Tongue (tissue), 2 donors: ENCODE measurements around the gene SGCD. TPM values are rescaled to one million over a fixed set of nuclear protein-coding genes. Genes with fewer than 3 reads are reported as not detected.

Experiments used
- DNase-seq: peaks from one replicate; pipeline ENCODE4 v3.0.0-alpha.2; 2015
- total RNA-seq: library from RNA; depleted of rRNA; stranded (reverse); fragments of >200 nt; gene quantifications from one replicate; pipeline ENCODE4 v1.2.3, GENCODE V29; 2014

Gene SGCD
- 169 TPM for total RNA-seq

DNA sequence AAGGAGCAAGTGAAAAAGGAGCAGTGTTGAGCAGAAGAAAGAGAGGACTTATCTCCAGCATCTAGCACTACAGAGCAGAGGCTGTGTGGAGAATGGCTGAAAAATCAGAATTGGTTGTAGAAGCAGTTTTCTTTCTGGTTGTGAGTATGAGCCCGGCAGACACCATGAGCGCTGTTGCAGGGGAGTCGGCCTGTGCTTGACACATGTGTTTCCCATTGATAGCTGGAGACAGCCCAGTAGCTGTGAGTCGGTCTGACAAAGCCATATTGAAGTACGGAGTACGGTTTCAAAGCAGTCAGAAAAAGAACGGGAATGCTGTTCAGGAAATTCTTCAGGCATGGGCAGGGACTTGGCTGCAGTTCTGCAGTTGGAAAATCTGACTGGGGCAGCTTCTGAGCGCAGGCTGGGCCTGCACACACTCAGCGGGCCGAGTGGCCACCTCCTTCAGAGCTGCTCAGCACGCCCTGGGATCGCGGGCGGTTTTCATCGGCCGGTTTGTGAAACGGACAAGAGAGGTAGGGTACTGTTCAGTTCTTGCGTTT lies at the start of gene SGCD:
Gene SGCD, plus strand, starts transcription at position 447 of the 542 bp plus-strand sequence.
- DNase-seq, result peak; percentile 95

DNA sequence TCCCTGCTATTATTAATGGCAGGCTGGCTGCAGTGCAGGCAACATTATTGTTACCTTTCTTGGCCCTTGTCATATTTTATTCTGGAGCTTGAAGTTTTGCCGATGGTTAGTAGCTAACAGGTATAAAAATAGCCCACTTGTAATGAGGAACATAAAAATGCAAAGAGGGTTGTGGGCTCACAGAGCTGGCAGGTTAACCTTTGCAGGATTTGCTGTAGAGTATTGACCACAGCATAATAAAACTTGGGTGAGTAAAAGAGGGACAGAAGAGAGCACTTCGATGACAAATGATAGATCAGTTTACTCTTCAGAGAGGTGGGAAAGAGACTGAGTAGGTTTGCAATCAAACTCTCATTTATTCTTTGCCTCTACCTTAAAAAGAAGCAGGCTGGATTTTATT lies 49.7 kb upstream of the SGCD start:
- DNase-seq, result no peak

DNA sequence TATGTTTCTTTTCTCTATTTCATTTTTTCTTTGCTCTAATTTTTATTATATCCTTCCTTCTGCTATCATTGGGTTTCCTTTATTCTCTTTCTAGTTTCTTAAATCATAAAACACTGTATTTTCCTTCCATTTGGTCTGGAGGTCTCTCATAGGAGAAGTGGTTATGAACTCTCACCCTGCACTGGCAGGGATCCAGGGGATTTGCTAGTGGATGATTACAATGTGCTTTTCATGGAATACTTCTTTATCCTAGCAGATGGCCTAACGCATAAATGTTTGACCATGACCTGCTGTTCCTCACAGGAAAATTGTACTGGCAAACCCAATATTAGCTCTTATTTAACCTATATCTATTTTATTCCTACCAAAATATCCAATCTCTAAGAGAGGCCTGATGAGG lies 31.5 kb upstream of the SGCD start:
- DNase-seq, result peak; percentile 54

DNA sequence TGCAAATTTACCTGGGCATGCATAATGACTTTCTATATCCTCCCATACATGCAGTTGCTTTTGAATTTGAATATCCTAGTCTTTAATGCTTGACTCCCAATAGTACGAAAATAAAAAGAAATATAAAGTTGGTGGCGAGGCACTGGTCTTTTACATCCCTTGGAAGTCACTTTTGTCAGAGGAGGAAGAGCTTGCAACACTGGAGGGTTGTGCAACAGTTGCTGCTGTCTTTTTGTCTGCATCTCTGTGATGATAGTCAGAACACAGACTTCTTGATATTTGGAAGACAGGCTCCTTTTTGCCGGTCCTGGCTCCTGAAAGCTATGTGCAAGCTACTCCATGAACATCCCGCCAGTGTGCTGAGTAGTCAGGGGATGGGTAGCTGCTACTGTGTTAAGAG lies 16.8 kb upstream of the SGCD start:
- DNase-seq, result no peak

DNA sequence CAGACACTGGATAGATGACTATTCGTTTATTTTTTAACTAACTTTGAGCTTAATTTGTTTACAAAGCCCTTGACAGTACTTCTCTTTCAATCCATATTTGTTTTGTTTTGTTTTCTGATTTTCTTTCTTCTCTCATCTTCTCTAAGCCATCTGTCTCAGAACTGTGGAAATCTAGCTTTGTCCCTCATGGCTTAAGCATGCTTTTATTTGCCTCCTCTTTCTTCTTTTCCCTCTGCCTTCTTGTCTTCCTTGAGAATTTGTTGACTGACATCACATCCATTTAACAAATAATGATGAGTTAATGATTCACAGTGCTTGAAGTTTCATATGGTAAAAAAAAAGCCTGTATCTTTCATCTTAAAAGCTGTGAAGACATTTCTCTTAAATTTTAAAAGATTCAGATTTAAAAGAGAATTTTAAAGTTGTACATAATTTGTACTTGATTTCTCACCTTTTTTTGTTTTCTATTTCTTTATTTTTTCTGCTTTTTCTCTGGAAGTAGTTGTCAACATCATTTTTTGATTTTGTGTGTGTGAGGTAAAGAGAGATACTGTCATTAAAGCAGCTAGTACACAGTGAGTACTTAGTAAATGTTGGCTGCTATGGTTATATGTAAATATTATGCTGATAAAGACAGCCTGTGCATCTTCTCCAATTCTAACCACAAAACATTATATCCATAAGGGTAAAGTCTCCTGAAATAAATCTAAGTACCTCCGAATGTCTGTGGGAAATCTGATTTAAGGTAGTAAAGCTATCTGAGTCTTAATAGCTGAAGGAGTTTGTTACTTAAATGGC lies 13.9 kb upstream of the SGCD start:
- DNase-seq, result no peak

DNA sequence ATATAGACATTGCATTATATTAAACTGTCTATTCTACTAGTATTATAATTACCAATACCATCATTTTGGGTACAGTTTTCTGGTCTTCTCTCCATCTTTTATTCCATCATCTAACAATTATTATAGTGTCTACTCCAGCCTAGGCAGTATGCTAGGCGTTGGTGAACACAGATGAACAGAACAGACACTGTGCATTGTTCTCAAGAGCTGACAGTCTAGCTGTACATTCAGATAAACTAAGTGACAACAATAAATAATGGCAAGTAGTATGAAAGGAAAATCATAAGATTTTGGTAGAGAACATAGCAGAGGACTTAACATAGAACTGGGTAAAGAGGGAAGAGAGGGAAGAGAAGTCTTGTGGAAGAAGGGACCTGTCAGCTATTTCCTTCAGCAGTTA lies 12.5 kb upstream of the SGCD start:
- DNase-seq, result no peak

DNA sequence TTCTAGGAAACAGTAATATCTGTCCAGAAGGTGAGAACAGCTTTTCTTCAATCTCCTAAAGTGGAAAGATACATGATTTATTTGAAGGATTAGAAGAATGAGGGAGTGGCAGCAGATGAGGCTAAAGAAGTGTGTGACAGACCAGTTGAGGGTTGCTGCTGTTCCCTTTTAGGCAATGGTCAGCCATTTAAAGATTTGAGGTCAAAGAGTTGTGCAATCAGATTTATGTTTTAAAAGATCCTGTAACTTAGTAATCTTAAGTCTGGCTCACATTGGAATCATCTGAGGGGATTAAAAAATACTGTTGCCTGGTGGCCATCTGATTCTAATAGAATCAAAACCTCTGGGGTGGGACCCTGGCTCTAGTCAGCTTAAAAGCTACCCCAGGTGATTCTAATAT lies 4.3 kb upstream of the SGCD start:
- DNase-seq, result no peak

DNA sequence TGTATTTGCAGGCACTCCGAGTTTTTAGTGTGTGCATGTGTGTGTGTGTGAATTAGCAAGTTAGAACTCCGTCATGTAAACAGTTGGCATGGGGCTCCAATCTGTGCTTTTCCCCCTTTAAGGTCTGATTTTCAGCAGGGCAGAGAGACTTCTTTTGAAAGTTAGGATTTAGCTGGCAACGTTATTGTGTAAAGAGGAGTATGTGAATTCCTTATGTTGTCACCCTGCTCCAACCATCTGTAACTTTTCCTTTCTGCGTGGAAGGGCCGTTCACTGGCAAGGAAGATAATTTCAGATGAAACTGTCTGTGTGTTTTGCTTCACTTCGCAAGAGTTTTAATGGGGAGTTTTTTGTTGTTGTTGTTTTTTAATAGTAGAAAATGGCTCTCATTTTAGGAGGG lies 332 bp downstream of the SGCD start:
- DNase-seq, result no peak

DNA sequence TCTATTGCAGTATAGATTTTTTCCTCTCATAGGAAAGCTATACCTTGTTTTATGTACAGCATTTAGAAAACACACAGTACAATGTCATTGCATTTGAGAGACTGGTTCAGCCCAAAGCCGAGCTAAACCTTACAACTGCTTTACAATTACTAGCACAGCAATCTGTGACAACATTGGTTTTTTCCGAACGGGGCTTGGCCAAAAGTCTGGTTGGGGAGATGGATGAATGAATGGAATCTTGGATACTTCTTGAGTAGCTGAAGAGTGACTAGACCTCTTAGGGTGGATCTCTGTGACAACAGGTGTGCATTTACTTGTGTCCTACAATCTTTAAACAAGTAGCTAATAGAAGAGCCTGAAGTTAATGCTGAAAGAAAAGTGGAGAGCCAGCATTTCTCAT lies 1.2 kb downstream of the SGCD start:
- DNase-seq, result peak; percentile 79

DNA sequence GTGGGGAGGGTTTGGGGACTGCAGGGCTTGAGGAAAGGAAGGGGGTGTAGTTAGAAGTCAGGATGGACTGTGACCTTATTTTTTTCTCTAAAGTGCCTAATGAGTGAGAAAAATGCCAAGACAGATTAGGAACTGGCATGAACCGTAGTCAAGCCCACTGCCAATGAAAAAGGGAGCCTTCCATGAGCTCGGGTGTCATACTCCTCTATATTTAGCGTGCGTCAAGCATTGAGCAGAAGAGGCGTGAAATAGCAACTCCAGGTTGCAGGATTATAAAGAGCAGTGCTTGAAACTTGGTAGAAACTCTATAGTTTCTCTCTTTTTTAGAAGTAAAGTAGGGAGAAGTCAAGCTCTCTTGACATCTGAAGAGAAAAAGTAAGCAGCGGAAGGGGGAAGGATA lies 1.8 kb downstream of the SGCD start:
- peak; percentile 74 for DNase-seq

DNA sequence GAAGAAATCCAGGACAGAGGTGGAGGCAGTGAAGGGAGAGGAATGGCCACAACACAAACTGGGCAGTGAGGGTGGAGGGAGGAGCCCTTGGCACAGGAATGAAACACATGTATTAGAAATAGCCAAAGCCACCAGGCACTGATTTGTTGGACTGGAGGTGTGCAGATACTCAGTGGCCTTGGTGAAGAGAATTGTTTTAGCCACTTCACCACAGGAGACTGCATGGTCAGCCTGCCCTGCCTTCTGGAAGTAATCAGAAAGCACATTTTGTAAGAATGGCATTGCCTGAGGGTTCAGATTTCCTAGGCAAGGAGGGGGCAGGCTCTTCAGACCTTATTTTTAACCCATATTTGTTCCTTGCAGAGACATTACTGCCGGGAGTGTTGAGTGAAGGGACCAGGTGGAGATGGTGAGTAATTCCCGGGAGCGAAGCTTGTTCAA lies 2.2 kb downstream of the SGCD start:
- peak; percentile 88 for DNase-seq

DNA sequence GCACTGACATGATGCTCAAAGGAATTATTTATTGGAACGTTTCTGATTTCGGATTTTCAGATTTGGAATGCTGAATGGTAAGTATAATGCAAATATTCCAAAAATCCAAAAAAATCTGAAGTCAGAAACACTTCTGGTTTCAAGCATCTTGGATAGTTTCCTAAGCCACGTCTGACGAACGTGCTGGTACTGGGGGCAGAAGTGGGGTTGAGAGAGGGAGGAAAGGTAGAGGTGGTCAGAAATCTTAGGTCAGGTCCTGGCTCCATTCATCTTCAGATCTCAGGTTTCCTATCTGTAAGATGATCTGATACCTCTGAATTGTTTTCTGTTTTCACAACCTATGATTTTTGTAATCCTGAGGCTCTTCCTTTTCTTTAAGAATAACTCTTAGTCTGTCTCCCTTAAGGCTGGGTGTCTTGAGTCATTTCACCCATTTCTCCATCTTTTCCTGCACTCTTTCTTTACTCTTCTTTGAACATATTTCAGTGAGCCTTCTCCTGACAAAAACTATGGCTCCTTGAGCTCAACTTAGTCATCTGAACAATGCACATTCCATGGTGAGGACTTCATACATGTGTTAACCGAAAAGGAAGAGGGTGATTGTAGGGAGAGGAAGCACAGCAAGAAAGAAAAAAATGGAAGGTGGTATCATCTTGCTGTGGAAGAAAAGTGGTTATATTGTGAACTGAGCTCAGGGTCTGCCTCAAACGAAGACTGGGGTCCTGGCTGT lies 3.3 kb downstream of the SGCD start:
- no peak for DNase-seq

DNA sequence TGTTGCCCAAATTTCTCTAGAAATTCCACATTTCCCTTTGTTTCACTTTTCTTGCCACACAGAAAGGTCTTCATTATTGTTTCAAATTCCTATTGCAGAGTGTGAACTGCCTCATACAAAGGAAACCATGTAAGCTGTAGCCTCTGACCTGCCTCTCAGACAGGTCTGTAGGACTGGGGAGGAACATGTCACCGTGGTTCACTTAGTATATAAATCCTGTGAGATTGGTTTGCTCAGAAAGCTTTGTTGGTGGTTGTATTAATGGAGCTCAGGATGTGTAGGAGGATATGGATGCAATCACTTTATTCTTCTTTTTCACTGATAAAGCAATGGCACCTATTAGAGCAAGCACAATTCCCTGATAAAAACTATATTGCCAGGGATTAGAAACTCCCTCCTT lies 4.2 kb downstream of the SGCD start:
- DNase-seq, result no peak

DNA sequence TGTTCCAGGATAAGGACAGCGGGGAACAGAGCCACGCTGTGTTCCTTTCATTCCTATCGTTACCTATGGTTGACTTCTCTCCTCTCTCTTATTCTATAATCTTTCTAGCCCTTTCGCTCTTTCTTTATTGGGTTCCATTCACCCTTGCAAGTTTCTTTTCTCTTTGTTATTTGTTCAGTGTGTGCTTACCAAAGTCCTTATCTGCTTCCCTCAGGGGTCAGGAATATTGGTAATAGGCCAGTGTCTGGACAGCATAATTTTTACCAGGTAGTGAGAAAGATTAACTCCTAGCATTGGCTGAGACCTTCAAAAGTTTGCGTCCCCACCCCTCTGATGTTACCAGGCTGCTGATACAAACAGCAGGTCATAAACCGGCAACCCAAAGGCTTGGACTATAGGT lies 4.9 kb downstream of the SGCD start:
- no peak for DNase-seq

DNA sequence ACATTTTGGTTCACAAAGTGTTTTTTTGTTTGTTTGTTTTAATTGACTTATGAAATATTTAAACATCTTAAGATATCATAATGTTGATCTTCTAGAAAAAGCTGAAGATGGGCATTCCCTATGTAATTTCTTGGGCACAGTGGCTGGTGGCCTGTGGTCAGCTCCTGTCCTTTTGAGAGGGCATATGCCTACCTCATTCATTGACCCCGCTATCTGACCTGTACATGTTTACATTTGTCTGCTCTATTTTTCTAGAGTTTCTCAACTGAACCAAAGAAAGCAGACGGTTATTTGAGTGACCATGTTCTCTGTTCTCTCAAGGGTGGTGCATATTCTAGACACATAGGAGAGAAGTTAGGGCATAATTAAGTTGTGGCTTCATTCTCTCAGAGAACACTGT lies 5.3 kb downstream of the SGCD start:
- DNase-seq, result no peak

DNA sequence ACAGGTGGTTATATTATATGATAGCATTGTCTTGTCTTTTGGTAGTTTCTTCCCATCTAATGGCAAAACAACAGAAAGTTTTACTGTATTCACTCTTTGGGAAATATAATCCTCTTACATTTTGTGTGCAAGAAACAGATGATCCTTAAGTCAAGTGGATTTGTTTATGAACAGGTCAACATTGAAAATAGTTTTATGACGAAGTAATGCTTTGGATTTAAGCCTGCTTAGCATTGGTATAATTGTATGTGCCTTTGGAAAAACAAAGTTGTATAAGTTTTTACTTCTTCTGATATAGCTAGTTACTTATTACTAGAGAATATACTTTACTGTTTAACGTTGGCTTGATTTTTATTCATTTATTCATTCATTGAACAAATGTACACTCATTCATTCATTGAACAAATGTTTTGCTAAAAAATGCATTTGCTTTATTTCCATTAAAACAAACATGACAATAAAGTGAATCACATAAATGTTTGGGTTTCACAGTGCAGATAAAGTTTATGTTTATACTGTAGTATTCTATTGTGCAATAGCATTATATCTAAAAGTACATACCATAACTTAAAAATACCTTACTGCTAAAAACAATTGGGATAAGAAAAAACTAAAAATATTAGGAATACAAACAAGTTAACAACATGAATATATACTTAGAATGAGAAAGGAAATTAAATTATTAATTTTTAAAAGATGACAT lies 12.3 kb downstream of the SGCD start:
- no peak for DNase-seq

DNA sequence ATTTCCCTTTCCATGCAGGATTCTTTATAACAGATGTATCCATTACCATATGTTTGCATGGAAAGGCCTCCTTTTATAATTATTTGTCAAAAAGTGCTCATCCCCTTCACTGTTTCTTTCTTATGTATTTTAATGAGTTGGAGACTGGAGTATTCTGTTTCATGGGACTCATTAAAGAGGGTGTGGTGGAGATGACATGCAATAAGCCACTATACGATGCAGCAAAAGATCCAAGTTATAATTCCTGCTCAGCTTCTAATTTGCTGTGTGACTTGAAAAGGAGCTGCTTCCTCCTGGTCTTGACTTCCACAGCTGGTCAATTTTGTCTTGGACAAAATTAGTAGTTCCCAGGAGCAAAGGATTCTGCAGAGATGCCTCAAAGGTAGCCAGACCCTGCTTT lies 13.9 kb downstream of the SGCD start:
- DNase-seq, result no peak

DNA sequence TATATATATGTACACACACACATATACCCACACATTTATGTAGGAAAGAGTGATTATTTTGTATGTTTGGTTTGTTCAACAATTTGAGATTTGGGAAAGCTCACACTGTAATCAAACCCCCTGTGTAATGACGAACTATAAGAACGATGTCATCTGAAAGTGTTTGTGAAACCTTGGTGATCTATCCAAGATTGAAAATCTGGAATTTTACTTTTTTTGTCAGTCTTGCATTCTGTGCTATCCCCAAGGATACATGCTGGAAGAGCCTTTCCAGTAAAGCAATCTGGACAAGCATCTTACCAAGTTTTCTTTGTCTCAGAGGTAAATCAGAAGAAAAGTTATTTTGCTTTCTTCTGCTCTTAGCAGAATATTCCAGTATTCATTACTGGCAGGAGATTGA lies 23.3 kb downstream of the SGCD start:
- peak; percentile 25 for DNase-seq

DNA sequence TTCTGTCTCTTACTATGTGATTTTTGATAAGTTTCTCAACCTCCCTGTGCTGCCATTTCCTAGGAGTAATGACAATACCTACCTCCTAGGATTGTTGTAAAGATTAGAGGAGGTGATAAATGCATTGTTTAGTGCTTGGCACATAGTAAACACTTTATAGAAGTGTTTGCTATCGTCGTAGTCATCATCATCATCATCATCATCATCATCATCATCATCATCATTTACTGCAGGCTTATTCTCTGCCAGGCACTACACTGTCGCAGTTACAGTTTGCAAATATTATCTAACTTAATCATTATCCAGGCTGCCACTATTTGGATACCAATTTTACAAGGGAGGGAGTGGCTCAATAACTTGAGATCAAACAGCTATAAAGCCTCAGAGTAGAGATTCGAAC lies 24.5 kb downstream of the SGCD start:
- no peak for DNase-seq

DNA sequence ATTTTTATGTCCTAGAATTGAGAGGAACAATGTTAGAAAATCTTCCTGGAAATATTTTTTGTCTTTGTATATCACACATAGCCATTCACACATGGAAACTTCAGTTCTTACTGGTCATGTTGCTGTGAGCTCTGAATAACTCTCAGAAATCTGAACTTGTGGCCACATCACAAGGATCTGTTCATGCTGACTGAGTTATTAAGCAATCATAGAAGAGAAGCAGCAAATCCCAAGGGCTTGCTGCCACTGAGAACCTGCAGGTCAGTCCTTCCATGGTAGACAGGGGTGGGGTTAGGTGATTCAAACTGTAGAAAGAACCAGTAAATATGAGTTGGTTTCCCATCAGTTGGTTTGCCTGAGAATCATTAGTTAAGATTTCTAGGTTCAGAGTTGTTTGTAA lies 27.6 kb downstream of the SGCD start:
- no peak for DNase-seq

DNA sequence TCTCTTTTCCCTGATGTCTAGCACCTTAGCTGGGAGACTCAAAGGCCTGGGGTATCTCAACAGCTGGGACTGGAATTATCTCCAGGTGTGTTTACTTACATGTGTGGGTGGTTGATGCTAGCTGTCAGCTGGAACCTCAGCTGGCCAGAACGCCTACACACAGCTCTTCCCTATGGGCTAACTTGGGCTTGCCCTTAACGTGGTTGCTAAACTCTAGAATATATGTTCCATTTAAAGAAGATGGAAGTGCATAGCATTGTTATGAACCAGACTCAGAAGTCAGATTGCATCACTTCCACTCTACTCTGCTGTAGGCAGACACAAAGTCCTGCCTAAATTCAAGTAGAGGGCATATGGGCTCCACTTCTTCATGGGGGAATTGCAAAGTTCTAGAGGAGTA lies 29.3 kb downstream of the SGCD start:
- DNase-seq, result no peak

DNA sequence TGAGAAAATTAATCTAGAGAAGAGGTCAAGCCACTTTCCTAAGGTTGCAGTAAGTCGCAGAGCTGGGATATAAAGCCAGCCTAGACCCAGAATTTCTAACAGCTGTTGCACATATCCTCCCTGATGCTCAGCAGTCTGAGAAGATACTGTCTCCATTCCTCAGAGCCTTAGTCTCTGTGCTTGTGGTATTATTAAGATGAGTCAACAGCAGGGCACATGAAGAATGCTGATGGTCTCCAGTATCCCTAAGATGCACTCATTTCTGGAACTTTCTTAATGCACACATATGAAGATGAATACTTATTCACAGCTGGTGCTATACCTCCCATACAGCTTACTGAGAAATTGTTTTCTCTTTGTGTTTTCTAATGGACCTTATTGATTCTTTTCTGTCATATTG lies 32.5 kb downstream of the SGCD start:
- DNase-seq, result no peak
